Cardiac muscle cell (in vitro differentiated cells and primary cell): ENCODE data around the gene STARD13. TPM values are rescaled to one million over a fixed set of nuclear protein-coding genes. Genes with fewer than 3 reads are reported as not detected.

ENCODE experiments used
- DNase-seq, 2 donors: peaks; one replicate each; pipeline versions ENCODE4 v3.0.0 to v3.0.0-alpha.2; 2010 to 2017; ENCODE audit warnings: low read depth in 1 of 2, low spot score in 1 of 2
- H3K27ac ChIP-seq: fragments of 200-600 bp; sonication (generic); 2 replicates; pipeline ENCODE4 v1.5.1; 2016
- H3K27me3 ChIP-seq: fragments of 200-600 bp; sonication (generic); 2 replicates; pipeline ENCODE4 v1.6.0; 2016; ENCODE audit warnings: control low read depth
- H3K36me3 ChIP-seq: fragments of 200-600 bp; sonication (generic); 2 replicates; pipeline ENCODE4 v1.5.1; 2016; ENCODE audit warnings: control low read depth
- H3K4me1 ChIP-seq: fragments of 200-600 bp; sonication (generic); 2 replicates; pipeline ENCODE4 v1.8.1; 2017; ENCODE audit warnings: low read depth, mild to moderate bottlenecking, mixed run types
- H3K4me3 ChIP-seq: fragments of 200-600 bp; sonication (generic); 2 replicates; pipeline ENCODE4 v1.5.1; 2016; ENCODE audit warnings: mild to moderate bottlenecking
- H3K9me3 ChIP-seq: fragments of 200-600 bp; sonication (generic); 2 replicates; pipeline ENCODE4 v1.5.1; 2017; ENCODE audit warnings: low read depth, mild to moderate bottlenecking, control low read depth
- polyA plus RNA-seq: library from polyadenylated mRNA; unstranded; fragments of >200 nt; fragmentation: Nextera tagmentation; extraction: Ambion mirVana; gene quantifications from 2 replicates; pipeline ENCODE4 v1.2.1, GENCODE V29; 2016
- total RNA-seq: library from RNA; depleted of rRNA; stranded (reverse); fragments of >200 nt; gene quantifications from 2 replicates; pipeline ENCODE4 v1.2.3, GENCODE V29; 2016
- TF ChIP-seq, protein P1 (sequence below): IDR thresholded peaks from 2 replicates; pipeline ENCODE4 v1.5.1; 2012; ENCODE audit warnings: low read depth, mild to moderate bottlenecking, low read length

Gene STARD13
- total and polyA plus RNA-seq, 2 experiments from 2014 or later: 16.5 to 23.5 TPM

DNA sequence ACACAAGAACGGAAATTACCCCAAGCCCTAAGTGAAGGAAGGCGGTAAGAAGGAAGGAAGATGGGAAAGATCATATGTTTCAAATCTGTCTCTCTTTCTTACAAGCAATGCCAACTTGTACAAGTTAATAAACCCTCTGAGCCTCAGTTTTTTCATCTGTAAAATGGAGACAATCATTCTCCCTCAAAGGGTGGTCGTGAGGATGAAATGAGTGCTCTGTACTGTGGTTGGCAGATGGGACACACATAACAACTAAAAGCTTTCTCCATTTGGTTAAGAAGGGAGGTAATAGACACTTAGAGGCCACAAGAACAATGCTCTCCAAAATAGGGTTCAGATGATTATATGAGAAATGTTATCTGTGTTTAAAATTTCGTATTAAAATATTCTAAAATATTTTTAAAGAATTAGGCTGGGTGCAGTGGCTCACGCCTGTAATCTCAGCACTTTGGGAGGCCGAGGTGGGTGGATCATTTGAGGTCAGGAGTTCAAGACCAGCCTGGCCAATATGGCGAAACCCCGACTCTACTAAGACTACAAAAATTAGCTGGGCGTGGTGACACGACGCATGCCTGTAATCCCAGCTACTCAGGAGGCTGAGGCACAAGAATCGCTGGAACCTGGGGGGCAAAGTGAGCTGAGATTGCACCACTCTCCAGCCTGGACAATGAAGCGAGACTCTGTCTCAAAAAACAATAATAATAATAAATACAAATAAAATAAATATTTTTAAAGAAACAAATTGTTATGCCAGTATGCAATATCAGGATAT is 89.7 kb downstream of the STARD13 start:
- H3K27me3 ChIP-seq: no peaks in the 10 kb centered on the region
- no peak overlapping the region for H3K27ac ChIP-seq
- TF ChIP-seq, protein P1, sequence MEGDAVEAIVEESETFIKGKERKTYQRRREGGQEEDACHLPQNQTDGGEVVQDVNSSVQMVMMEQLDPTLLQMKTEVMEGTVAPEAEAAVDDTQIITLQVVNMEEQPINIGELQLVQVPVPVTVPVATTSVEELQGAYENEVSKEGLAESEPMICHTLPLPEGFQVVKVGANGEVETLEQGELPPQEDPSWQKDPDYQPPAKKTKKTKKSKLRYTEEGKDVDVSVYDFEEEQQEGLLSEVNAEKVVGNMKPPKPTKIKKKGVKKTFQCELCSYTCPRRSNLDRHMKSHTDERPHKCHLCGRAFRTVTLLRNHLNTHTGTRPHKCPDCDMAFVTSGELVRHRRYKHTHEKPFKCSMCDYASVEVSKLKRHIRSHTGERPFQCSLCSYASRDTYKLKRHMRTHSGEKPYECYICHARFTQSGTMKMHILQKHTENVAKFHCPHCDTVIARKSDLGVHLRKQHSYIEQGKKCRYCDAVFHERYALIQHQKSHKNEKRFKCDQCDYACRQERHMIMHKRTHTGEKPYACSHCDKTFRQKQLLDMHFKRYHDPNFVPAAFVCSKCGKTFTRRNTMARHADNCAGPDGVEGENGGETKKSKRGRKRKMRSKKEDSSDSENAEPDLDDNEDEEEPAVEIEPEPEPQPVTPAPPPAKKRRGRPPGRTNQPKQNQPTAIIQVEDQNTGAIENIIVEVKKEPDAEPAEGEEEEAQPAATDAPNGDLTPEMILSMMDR: no peak
- no peak for DNase-seq
- no peaks in the 10 kb centered on the region for H3K9me3 ChIP-seq
- H3K36me3 ChIP-seq: no peaks in the 10 kb centered on the region
- no peak overlapping the region for H3K4me3 ChIP-seq
- peaks cover 19% of the 10 kb centered on the region for H3K4me1 ChIP-seq

DNA sequence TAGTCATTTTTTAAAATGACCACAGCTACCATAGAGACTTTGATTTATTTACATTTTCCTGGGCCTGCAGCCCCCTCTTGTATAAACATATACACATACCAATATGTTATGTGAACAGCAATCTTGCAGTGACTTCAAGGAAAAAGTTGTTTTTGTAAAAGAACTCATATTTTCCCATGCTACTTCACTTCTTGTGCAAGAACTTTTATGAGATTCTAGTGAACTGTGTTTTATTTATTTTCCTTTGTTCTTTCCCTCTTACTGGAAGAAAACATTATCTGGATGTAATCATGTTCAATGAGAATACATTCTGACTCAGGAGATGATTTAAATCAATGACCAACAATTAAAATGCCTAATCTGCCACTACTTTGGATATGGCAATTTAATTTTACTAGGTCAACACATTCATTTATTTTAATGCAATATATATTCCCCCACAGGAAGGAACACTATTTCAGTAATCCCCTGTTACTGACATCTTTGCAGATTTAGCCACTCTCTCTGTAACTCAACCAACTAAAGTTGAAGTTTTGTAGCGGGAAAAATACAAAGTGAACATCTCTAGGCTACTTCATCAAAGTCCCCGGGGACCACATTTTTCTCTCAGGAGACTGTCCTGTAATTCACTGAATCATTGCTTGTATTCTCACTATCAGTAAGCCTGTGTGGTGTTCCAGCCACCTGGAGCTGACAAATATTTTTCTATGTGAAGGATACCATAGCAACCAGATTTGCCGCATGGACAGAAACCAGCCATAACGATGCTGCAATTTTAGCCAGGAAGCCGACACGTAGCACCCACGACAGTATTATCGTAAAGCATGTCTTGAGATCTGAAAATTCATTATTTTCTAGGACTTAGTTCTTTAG is 90.5 kb downstream of the STARD13 start:
- TF ChIP-seq, protein P1: no peak
- peak in 1 of 2 donors; percentile 96 for DNase-seq
- Histone ChIP-seq H3K27ac (no peak overlapping the region), H3K36me3 (no peaks in the 10 kb centered on the region), H3K9me3 (no peaks in the 10 kb centered on the region), H3K27me3 (no peaks in the 10 kb centered on the region), H3K4me1 (peaks cover 18% of the 10 kb centered on the region), H3K4me3 (no peak overlapping the region)

DNA sequence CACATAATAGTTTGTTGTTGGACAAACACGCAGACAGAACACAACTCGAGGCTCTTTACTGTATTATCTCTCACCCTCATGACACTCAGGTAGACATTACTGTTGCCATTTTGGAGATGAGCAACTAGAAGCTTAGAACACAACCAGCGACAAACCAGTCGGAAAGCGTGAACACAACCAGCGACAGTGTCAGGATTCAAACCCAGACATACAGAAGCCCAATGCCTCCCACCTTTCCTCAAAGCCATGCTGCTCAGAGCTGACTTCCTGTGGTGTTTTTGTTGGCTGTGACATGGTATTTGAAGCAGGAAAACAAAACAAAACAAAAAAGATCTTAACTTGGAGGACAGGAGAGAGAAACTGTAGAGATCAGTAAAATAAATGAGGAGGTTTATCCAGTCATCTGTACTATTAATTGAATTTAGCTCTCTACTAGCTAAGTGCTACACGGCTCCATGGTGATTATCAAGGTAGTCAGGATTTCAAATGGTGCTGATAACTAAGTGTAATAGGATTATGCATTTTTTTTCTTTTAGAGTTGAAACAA is 92.1 kb downstream of the STARD13 start:
- no peak overlapping the region for H3K4me3 ChIP-seq
- H3K27ac ChIP-seq: no peak overlapping the region
- no peaks in the 10 kb centered on the region for H3K36me3 ChIP-seq
- no peaks in the 10 kb centered on the region for H3K9me3 ChIP-seq
- H3K27me3 ChIP-seq: no peaks in the 10 kb centered on the region
- TF ChIP-seq, protein P1: no peak
- peaks cover 9% of the 10 kb centered on the region for H3K4me1 ChIP-seq
- peak in 1 of 2 donors; percentile 49 for DNase-seq

DNA sequence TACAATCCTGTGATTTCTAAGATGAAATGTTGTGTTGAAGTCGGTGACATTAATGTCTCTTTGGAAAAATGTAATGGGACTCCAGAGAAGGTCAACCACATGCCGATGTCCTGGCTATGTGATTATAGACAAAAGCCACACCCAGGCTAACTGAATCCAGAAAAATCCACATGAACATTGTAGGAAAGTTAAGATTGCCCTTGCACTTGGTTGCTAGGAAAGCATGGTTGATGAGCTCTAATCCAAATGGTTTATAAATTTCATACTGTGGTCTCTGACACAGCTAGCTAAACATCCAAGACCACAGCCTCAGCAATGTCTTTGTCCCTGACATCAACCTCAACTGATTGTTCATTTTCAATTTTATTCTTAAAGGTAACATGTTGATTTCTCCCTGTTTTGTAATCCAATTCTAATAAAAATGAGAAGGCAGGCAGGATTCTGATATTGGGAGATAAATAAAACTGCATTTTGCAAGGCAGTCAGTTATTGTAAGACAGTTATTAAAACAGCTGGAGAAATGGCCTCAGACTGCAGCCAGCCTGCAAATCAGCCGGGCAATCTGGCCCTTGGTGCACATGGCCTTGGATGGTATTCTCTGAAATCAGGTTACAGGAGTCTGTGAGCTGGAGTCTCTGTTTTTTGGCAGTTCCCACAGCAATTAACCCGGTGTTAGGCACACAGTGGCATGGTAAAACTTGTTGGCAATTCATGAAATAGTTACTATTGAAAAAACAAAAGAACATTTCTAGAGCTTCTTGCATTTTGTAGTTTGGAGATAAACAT is 93.9 kb downstream of the STARD13 start:
- H3K4me1 ChIP-seq: peaks cover 9% of the 10 kb centered on the region
- H3K9me3 ChIP-seq: no peaks in the 10 kb centered on the region
- no peaks in the 10 kb centered on the region for H3K36me3 ChIP-seq
- H3K4me3 ChIP-seq: no peak overlapping the region
- TF ChIP-seq, protein P1: no peak
- no peak for DNase-seq
- H3K27me3 ChIP-seq: no peaks in the 10 kb centered on the region
- H3K27ac ChIP-seq: no peak overlapping the region

DNA sequence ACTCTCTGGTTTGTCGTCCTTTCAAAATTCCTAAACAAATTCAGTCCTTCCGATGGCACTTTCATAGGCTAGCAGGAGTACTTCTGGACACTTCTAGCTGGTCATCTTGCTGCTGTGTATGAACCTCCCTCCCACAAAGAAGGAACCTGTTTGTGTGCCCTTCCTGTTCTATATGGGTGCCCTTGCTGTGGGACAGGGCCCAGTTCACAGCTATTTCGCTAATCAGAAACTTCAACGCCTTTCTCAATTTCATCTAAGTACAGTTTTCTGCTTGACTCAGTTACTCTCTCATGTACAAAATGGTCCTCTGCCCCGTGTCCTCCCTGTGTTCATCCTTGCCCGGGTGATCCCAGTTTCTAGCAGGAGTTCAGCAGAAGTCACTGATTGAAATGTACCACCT is 96.1 kb downstream of the STARD13 start:
- DNase-seq: no peak
- TF ChIP-seq, protein P1: no peak
- H3K4me3 ChIP-seq: no peak overlapping the region
- H3K27ac ChIP-seq: no peak overlapping the region
- H3K27me3 ChIP-seq: no peaks in the 10 kb centered on the region
- no peaks in the 10 kb centered on the region for H3K9me3 ChIP-seq
- peaks cover 9% of the 10 kb centered on the region for H3K4me1 ChIP-seq
- H3K36me3 ChIP-seq: no peaks in the 10 kb centered on the region
